NCI-H146 treated with DMSO at 0.1 percent for 48 hours (cell line): ENCODE results near the gene LAT.
"Not testable (repeated sequence)": the region's sequence is repeated elsewhere in the genome, so short reads cannot be mapped to it uniquely, and the experiment has no call there.

Experiments used
- DNase-seq: peaks from one replicate; lab custom pipeline; 2025; ENCODE audit not compliant: unreplicated experiment; lab: John Stamatoyannopoulos, UW

The LAT gene, protein sequence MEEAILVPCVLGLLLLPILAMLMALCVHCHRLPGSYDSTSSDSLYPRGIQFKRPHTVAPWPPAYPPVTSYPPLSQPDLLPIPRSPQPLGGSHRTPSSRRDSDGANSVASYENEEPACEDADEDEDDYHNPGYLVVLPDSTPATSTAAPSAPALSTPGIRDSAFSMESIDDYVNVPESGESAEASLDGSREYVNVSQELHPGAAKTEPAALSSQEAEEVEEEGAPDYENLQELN

DNA sequence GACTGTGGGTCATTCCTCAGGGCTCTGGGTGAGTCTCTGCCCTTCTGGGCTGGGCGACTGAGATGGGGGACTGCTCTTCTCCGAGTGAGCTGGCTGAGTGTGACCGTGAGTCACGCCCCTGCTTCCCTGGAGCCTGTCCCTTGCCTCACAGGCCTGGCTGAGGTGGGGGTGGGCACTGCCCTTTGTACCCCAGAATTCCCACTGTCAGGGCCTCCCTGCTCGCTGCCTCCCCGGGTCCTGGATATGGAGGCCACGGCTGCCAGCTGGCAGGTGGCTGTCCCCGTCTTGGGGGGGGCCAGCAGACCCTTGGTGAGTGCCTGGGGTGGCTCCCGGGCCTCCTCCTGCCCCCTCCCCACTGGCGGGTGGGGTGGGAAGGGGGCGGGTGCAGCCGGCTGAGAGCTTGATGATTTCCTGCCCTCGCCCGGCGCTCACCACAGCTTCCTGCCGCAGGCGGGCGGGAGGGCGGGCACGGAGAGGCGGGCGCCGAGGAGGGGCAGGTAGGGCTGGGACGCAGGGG, at the start of gene LAT:
LAT (plus strand) TSS at position 434 of the 517 bp plus-strand sequence. CDS start 366 bp downstream, outside the sequence.
- DNase-seq = no peak

DNA sequence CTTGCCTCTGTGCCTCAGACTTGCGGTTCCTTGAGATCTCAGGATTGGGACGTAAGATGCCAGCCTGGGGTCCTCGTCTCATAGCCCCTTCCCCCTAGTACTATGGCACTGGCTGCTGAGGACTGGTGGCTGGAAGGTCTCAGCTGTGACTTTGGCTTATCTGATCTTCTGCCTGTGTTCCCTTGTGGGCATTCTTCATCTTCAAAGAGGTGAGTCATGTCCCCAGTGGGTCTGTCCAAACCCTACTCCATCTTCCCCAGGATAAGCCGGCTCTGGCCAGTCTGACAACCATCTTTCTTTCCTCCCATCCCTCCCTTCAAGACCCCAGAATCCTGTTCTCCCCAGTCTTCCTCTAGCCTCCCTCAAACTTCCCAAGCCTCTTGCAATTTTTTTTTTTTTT, 49.5 kb upstream of the LAT start:
- DNase-seq = no peak

DNA sequence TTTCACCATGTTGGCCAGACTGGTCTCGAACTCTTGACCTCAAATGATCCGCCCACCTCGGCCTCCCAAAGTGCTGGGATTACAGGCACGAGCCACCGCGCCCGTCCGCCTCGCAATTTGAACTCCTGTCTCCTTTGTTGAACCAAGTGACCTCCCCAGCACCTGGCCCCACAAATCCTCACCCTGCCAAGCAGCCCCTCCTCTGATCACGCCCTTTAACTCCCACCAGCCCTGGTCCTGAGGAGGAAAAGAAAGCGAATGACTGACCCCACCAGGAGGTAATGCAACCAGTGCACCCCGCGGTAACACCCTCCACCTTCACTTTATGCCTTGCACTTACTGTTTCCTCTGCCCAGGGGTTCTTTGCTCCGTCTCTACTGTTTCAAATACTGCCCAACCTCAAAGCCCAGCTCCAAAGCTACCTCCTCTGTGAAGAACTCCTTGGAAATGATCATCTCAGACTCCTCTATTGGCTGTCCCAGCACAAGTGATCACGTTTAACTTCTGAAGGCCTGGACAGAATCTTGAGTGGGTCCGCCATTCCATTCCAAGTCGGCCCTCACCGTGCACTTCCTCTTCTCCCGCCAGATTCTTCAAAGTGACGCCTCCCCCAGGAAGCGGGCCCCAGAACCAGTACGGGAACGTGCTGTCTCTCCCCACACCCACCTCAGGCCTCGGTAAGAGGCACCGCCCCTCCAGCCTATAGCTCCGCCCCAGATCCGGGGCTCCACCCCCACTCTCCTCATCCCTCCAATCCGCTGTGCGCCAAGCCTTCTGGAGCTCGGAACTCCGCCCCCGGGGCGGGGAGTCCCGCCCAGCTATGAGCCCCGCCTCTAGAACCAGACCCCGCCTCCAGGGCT, 48.7 kb upstream of the LAT start:
- peak; percentile 75 for DNase-seq

DNA sequence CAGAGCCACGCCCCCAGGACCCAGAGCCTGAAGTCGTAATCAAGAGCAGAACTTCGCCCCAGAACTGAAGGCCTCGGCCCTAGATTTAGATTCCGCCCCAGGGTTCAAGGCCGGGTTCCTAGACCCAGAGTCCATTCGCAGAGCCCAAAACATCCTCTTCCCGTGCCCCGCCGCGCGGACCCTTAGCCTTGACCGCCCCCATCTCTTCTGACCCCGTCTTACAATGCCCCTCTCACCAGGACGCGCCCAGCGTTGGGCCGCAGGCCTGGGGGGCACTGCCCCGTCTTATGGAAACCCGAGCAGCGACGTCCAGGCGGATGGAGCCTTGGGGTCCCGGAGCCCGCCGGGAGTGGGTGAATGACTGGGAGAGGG, 48.1 kb upstream of the LAT start:
- no peak for DNase-seq

DNA sequence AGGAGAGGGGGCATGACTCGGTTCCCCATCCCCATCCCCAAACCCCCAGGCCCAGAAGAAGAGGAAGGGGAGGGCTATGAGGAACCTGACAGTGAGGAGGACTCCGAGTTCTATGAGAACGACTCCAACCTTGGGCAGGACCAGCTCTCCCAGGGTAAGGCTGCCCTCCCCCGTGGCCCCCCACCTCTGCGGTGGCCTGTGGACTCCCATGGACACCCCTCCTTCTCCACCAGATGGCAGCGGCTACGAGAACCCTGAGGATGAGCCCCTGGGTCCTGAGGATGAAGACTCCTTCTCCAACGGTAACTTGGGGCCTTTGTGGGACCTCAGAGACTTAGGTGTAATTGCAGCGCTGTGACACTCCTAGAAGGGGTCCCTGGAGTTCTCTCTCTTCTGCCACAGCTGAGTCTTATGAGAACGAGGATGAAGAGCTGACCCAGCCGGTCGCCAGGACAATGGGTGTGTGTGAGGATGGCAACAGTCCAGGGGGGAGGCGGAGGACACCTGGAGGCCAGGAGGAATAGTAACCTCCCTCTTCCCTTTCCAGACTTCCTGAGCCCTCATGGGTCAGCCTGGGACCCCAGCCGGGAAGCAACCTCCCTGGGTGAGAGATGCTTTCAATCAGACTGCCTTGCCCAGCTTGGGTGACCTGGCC, 47.5 kb upstream of the LAT start:
- DNase-seq = no peak

DNA sequence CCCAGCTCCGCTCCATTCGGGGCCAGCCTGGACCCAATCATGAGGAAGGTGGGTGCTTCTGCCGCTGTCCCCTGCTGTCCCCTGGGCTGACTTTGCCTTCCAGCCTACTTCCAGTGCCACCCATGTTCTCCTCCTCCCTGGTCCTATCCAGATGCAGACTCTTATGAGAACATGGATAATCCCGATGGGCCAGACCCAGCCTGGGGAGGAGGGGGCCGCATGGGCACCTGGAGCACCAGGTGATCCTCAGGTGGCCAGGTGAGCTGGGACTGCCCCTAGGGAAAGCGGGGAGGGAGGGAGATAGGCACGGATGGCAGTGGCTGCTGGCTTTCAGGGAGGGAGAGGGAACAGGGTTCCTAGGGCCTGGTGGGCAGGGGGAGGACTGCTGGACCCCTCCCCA, 46.1 kb upstream of the LAT start:
- no peak for DNase-seq

DNA sequence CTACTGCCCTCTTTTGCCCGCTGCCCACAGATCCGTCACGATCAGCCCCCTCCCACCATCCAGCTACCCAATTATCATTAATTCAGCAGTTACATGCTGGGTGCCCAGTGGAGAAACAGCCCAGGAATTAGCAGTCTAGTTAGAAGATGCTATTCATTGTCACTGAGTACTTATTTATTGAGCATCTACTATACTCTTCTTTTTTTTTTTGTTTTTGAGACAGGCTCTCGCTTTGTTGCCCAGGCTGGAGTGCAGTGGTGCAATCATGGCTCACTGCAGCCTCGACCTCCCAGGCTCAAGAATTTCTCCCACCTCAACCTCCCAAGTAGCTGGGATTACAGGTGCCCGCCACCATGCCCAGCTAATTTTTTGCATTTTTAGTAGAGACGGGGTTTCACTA, 45.0 kb upstream of the LAT start:
- DNase-seq = not testable (repeated sequence)

DNA sequence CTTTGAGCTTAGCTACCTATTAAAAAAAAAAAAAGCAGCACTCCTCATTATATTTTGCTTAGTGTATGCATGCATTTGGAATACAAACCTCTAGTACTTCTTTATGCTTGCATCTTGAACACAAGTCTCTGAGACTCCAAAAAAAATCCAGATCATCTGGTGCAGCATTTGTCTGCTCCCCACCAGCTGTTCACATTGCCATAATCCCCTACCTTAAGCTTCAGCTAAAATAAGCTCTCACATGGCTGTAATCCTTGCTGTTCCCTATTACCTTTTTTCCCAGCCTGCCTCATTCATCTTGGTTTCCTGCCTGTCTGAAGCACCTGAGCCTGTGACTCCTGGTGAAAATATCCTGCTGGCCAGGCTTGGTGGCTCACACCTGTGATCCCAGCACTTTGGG, 41.6 kb upstream of the LAT start:
- DNase-seq = no peak

DNA sequence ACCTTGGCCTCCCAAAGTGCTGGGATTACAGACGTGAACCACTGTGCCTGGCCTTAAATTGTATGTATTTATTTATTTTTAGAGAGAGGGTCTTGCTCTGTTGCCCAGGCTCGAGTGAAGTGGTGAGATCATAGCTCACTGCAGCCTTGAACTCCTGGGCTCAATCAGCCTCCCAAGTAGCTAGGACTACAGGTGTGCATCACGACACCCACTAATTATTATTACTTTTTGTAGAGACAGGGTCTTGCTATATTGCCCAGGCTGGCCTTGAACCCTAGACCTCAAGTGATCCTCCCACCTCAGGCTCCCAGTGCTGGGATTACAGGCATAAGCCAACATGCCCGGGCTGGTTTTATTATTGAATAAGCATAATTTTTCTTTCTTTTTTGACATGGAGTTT, 38.2 kb upstream of the LAT start:
- no peak for DNase-seq

DNA sequence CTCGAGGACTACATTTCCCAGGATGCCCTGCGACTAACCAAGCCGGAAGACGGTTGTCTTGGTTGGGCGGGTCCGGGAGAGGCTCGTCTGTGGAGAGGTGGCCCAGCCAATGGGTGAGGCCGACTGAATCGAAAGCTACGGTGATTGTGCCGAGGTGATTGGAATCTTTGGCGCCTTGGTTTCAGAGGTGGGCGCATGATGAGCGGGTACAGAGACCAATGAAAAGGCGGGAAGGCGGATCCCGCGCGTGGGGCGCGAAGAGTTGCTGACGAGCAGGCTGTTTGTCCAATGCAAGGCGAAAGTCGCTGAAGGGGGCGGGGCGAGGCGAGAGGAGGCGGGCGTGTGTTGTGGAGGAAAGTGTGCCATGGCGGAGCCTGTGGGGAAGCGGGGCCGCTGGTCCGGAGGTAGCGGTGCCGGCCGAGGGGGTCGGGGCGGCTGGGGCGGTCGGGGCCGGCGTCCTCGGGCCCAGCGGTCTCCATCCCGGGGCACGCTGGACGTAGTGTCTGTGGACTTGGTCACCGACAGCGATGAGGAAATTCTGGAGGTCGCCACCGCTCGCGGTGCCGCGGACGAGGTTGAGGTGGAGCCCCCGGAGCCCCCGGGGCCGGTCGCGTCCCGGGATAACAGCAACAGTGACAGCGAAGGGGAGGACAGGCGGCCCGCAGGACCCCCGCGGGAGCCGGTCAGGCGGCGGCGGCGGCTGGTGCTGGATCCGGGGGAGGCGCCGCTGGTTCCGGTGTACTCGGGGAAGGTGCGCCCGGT, 34.0 kb upstream of the LAT start, which contains the start of gene NFATC2IP:
NFATC2IP (plus strand) TSS at position 290 of the 762 bp plus-strand sequence; CDS start at position 365, 75 bp downstream.
- DNase-seq = peak; percentile 100

DNA sequence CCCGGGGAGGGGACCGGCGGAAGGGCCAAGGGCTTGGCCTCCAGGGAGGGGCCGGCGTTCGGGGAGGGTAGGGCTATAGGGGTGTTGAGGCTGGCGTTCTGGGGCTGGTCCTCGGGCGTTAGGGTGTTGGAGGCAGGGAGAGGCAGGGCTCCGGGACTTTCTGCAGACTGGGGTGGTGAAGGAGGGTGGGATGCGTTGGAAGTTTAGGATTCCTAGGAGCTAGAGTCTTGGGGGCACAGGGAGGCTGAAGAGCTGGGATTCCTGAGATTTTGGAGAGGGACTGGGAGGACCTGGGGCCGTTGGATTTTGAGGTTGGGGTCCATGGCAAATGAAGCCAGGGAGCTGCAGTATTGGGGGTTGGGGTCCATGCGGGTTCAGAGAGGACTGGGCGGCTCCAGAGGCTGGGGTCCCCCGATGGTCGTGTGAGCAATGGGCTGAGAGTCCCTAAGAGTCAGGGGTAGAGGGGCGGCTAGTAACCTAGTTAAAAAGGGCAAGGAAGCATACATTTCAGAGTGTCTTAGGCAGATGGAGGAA, 33.4 kb upstream of the LAT start:
- no peak for DNase-seq

DNA sequence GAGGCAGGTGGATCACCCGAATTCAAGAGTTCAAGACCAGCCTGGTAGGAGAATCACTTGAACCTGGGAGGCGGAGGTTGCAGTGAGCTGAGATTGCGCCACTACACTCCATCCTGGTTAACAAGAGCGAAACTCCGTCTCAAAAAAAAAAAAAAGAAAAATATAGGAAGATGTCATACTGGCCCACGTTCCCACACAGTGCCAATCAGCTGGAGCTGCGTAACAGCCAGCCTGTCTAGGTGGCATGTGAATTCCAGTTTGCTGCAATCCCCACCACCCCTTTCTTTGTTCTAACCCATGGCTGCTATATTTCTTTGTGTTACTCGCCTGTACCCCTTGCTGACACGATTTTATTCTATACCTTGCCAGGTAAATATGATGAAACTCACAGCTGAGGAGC, 26.6 kb upstream of the LAT start:
- DNase-seq = no peak

DNA sequence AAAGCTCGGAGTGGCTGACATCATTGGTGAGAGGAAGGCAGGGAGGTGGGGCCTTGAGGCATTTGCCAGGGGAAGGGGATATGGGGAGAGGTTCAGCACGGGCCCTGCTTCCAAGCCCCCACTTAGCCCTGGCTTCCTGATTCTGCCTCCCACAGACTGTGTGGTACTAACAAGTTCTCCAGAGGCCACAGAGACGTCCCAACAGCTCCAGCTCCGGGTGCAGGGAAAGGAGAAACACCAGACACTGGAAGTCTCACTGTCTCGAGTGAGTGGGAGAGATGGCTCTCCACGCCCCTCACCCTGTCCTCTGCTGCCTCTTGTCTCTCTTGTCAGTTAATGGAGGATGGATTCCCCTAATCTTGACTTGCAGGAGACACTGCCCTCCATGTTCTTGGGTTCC, 26.0 kb upstream of the LAT start:
- no peak for DNase-seq

DNA sequence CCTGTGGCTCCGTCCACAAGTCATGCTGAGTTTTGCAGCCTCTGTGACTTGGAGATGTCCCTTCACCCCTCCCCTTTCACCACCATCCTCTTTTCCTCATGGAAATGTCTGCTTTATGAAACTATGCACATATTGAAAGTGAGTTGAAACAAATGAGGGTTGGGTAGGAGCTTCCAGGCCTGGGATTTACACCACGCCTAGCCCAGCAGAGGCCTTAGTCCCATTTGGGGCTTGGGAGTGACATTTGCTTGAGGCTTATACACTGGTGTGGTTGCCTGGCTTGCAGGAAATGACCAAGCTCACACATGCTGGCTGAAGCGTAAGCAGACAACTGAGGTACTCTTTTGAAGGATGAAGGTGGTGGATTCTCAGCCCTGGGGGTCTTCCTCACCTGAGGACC, 20.8 kb upstream of the LAT start:
- no peak for DNase-seq

DNA sequence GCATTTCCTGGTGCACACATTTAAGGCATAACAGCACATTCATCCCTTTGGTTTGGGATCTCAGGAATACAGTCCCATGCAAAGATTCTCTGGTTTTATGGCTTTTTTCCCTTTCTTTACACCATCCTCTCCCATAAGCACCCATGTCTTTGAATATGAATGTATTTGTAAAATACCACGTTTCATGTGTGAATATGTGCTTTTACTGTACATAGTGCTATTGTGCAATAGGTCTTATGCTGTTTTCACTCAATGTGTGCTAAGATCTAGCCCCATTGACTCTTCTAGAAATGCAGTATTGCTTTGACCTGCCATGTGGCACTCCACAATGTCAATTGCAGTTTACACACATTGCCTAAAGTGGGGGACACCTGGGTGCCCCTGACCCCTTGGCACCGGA, 20.4 kb upstream of the LAT start:
- no peak for DNase-seq

DNA sequence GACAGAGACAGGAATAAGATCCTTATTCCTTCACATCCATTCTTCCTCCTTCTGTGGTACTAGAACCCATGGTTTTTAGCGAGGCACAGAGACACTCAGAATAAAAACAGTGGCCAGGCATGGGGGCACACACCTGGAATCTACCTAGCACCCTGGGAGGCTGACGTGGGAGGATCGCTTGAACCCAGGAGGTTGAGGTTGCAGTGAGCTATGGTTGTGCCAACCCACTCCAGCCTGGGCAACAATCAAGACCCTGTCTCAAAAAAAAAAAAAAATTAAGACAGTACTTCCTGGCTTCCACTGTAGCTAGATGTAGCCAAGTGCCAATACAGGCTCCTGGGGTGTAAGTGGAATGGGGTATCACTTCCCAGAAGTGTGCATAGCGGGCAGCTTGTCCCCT, 17.7 kb upstream of the LAT start:
- no peak for DNase-seq

DNA sequence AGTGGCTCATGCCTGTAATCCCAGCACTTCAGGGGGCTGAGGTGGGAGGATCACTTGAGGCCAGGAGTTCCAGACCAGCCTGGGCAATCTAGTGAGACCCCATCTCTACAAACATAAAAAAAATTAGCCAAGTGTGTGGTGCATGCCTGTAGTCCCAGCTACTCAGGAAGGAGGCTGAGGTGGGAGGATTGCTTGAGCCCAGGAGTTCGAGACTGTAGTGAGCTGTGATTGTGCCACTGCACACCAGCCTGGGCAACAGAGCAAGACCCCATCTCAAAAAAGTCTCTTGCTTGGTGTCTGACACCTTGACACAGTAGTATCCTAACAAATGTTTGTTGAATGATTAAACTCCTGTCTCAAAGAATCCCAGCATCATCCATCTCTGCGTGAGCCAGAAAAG, 15.2 kb upstream of the LAT start:
- not testable (repeated sequence) for DNase-seq

DNA sequence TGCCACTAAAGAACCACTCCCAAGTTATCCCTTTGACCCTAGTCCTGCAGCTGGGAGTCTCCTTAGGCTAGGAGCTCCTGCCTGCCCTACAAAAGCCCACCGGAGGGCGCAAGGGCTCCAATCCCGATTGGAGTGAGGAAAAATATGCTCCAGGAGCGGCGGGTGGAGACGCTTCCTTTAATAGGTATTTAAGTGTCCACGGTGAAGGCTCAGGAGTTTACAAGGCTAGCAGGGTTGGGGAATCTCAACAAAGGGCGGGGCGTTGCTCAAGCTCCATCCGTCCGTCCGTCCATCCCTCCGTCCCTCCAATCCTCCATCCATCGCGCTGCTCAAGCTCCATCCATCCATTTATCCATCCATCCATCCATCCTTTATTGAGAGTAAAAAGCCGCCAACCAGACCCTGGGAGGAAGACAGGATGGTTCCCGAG, 10.8 kb upstream of the LAT start:
- DNase-seq = peak; percentile 57

DNA sequence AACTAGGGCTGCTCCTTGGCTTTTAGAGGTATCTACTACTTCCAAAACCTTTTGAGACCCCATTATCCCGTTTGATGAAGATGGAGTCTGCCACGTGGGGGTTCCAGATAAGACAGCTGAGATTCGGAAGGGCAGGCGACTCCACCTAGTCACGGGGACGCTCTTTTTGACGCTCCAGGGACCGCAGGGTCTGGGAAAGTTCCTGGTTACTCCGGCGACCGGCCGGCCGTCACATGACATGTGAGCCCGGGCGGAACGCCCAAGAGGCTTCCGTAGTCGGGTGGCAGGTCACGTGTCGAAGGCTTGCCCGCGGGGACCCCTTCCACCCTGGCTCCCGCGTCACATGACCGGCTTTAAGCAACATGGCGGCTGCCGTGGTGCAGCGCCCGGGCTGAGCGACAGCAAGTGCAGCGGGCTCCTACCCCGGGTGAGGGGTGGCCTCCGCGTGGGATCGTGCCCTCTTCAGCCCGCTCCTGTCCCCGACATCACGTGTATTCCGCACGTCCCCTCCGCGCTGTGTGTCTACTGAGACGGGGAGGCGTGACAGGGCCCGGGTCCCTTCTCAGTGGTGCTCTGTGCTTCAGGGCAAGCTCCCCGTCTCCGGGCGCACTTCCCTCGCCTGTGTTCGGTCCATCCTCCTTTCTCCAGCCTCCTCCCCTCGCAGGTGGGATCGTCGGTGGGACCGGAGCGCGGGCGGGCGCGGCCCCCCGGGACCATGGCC, 10.3 kb upstream of the LAT start, which contains the start of gene SPNS1:
SPNS1 (plus strand) TSS at position 342 of the 721 bp plus-strand sequence; CDS start at position 716, 374 bp downstream.
- DNase-seq = peak; percentile 86

DNA sequence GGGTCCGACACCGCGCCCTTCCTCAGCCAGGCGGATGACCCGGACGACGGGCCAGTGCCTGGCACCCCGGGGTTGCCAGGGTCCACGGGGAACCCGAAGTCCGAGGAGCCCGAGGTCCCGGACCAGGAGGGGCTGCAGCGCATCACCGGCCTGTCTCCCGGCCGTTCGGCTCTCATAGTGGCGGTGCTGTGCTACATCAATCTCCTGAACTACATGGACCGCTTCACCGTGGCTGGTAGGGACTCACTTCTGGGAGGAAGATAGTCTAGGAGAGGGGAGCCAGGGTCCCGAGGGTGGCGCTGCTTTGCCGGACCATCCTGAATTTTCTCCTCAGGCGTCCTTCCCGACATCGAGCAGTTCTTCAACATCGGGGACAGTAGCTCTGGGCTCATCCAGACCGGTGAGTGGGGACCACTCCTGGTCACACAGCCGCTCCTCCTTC, 9.7 kb upstream of the LAT start:
- no peak for DNase-seq
